Mucosa of descending colon (tissue), 3 donors: ENCODE results near the gene ABHD12. TPM values are rescaled to one million over a fixed set of nuclear protein-coding genes. Genes with fewer than 3 reads are reported as not detected.

ENCODE experiments used
- ATAC-seq: fragments of 200-7000 bp; cut with Tn5 transposase; one replicate; pipeline ENCODE4 v1.9.1; 2020; ENCODE audit warnings: mild to moderate bottlenecking, moderate library complexity
- DNase-seq, 3 donors: peaks; one replicate each; pipeline ENCODE4 v3.0.0-alpha.2; 2020
- H3K36me3 ChIP-seq: fragments of 200-600 bp; one replicate; pipeline ENCODE4 v1.8.0; 2021; ENCODE audit warnings: low read depth, mild to moderate bottlenecking
- H3K4me1 ChIP-seq: fragments of 200-600 bp; one replicate; pipeline ENCODE4 v1.8.0; 2021; ENCODE audit warnings: low read depth, mild to moderate bottlenecking
- H3K4me3 ChIP-seq: fragments of 200-600 bp; one replicate; pipeline ENCODE4 v1.8.0; 2021; ENCODE audit warnings: mild to moderate bottlenecking
- H3K9me3 ChIP-seq: fragments of 200-600 bp; one replicate; pipeline ENCODE4 v1.8.0; 2021; ENCODE audit warnings: mild to moderate bottlenecking
- intact Hi-C, 2 donors: fragments of 100-400 bp; cut with DNase I in 1 of 2; cut with micrococcal nuclease in 1 of 2; formaldehyde crosslinking; loops; one replicate each; pipeline versions ENCODE4 v1.11.0 to v1.11.1; 2022; cut with DNase I, micrococcal nuclease
- total RNA-seq, 3 donors: library from RNA; stranded (reverse); fragmentation: NEBNext Ultra II Directional in 2 of 3; extraction: Animal tissue kit (Norgen Biotek cat#: 25700) in 2 of 3; gene quantifications; one replicate each; pipeline versions ENCODE4 v1.2.1 to v1.2.4, GENCODE V29; 2021 to 2023
- TF ChIP-seq, protein P1 (sequence below): fragments of 200-600 bp; IDR thresholded peaks from one replicate; pipeline ENCODE4 v1.8.0; 2022; ENCODE audit warnings: antibody characterized with exemption, mild to moderate bottlenecking
- donor health status: DM: no; HTN: no; CAD: no; lungs with moderate emphysema.
- donor health status: DM: no; HTN: no; CAD: no.
- donor health status: DM: no; HTN: yes; CAD: no.

Gene ABHD12
- total RNA-seq, 3 donors from 2014 or later = 47.3 to 65.5 (median 59.5) TPM

- Histone ChIP-seq H3K9me3 (no peaks in the 10 kb centered on the region), H3K36me3 (no peaks in the 10 kb centered on the region), H3K4me1 (peaks cover 7% of the 10 kb centered on the region), H3K4me3 (no peak overlapping the region)
- peak; percentile 72 for ATAC-seq
- TF ChIP-seq, protein P1, sequence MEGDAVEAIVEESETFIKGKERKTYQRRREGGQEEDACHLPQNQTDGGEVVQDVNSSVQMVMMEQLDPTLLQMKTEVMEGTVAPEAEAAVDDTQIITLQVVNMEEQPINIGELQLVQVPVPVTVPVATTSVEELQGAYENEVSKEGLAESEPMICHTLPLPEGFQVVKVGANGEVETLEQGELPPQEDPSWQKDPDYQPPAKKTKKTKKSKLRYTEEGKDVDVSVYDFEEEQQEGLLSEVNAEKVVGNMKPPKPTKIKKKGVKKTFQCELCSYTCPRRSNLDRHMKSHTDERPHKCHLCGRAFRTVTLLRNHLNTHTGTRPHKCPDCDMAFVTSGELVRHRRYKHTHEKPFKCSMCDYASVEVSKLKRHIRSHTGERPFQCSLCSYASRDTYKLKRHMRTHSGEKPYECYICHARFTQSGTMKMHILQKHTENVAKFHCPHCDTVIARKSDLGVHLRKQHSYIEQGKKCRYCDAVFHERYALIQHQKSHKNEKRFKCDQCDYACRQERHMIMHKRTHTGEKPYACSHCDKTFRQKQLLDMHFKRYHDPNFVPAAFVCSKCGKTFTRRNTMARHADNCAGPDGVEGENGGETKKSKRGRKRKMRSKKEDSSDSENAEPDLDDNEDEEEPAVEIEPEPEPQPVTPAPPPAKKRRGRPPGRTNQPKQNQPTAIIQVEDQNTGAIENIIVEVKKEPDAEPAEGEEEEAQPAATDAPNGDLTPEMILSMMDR = no peak
- intact Hi-C loops = no loop called here
- DNase-seq = peak in 1 of 3 donors; percentile 31
Observed at GRCh38 chr20:25323496-25324246, 67.0 kb downstream of the ABHD12 start.

DNA sequence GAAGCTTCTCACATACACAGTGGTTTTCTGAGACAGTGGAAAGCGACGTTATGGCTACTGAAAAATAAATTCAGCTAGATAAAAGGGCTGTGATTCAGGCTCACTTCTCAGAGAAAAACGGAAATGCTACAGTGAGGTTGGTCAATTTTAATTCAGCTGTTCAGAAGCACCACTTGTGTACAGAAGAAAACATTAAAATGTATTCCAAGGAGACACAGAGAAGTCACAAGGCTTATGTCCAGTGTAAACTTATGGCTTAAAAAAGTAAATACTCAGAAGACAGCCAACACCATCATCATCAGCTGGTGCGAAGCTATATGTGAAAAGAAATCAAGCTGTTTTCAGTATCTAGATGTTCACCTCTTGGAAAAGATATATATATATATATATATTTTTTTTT is 68.6 kb downstream of the ABHD12 start:
- Histone ChIP-seq H3K4me1 (peaks cover 7% of the 10 kb centered on the region), H3K4me3 (no peak overlapping the region), H3K9me3 (no peaks in the 10 kb centered on the region), H3K36me3 (no peaks in the 10 kb centered on the region)
- ATAC-seq = no peak
- TF ChIP-seq, protein P1 = no peak
- DNase-seq = no peak
- intact Hi-C loops = no loop called here

GRCh38 chr20:25321262-25321831 is 69.3 kb downstream of the ABHD12 start:
- intact Hi-C loops = no loop called here
- DNase-seq = peak in 1 of 3 donors; percentile 20
- no peak for ATAC-seq
- H3K36me3 ChIP-seq = no peaks in the 10 kb centered on the region
- no peak overlapping the region for H3K4me3 ChIP-seq
- TF ChIP-seq, protein P1 = no peak
- peaks cover 7% of the 10 kb centered on the region for H3K4me1 ChIP-seq
- no peaks in the 10 kb centered on the region for H3K9me3 ChIP-seq

DNA sequence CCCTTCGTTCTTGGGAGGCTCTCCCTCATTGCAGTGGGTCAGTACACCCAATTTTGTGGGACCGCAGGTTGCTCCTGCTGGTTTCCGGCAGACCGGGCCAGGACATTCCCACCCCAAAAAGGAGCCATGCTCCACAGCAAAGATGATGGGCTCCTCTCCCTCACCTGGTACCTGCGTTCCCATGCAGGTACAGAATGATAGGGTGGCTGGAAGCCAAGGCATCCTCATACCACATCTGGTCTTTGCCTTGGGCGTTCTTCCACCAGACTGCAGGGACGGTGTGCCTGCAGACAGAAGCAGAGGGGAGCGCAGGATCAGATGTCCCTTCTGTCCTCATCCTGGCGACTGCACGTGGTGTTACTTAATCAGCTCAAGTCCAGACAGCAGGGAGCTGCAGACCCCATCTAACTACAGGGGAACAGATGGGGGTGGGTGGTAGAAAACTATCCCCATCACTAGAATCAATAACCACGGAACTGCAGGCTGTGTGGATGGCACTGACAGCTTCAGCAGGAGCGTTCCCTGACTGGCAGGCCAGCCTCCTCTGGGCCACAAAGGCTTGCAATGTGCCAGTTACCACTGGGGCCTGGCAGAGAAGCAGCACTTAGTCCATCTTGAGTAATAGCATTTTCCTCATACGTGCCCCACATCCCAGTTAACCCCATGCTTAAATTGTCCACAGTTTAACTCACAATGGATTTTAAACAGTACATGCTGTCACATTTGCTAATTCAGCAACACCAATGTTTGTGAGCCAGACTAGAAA is 70.4 kb downstream of the ABHD12 start:
- ATAC-seq (no peak), DNase-seq (peak in 2 of 3 donors; percentile 8 to 29)
- TF ChIP-seq, protein P1 = no peak
- Histone ChIP-seq H3K4me3 (no peak overlapping the region), H3K9me3 (no peaks in the 10 kb centered on the region), H3K36me3 (no peaks in the 10 kb centered on the region), H3K4me1 (peaks cover 7% of the 10 kb centered on the region)
- intact Hi-C loops = no loop called here

DNA sequence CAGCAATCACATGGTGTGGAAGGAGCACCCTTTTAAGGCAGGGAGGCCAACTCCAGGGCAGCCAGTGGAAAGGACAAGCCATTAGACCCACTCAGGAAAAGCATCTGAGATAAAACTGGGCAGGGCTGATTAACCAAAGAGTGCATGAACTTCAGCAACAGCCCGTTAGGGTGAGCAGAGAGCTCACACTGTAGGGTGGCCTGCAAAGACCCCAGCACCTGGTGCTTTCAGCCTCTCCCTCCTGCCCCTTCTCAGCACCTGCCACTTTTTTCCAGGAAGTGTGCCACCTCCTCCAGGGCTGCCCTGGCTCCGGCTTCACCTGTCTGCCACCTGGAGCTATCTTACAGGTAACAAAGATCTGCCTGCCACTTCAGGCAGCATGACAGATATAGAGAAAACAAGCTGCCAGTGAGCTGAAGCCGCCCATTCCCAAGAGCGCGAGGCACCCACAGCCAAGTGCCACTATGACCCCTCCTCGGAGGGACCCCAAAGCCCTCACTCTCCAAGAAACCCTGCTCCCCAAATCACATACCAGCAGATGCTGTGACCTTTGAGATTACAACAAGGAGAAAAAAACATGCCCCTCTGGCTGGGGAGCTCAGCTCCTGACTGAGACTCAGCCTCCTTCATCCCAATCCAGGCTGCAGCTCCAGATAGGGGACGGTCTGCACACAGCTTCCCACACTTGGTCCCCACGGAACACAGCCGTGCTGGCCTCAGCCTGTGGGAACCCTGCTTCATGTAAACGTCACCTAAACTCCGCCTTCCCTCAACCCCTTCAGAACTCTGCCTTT is 71.2 kb downstream of the ABHD12 start:
- DNase-seq (peak in 2 of 3 donors; percentile 2 to 43), ATAC-seq (peak; percentile 5)
- Histone ChIP-seq H3K36me3 (no peaks in the 10 kb centered on the region), H3K9me3 (no peaks in the 10 kb centered on the region), H3K4me1 (peaks cover 7% of the 10 kb centered on the region), H3K4me3 (no peak overlapping the region)
- intact Hi-C loops = no loop called here
- TF ChIP-seq, protein P1 = no peak
